ENCODE data around the gene YTHDF2.
"Not testable (repeated sequence)": the region's sequence is repeated elsewhere in the genome, so short reads cannot be mapped to it uniquely, and the experiment has no call there.

The YTHDF2 gene

GRCh38 chr1:28770601-28771165 lies 33.9 kb downstream of the YTHDF2 start:
- no peak overlapping the region for H3K4me3 ChIP-seq (ENCODE audit: insufficient read depth in 1 of 2, low read depth in 1 of 2, low read length in 2 of 2)
- no peak overlapping the region for H3K14ac ChIP-seq (ENCODE audit: low read length in 2 of 2)
- no peak overlapping the region for H3K4me2 ChIP-seq (ENCODE audit: low read length, poor library complexity, severe bottlenecking)
- H2BK5ac ChIP-seq (ENCODE audit: low read depth, low read length, poor library complexity, severe bottlenecking), result no peak overlapping the region
- H2AK5ac ChIP-seq (ENCODE audit: low read length, severe bottlenecking), result no peak overlapping the region
- H2BK12ac ChIP-seq (ENCODE audit: low read length in 2 of 2), result no peak overlapping the region
- WGBS, result 100% methylated on average over 2 of the region's 3 CpGs
- no peak overlapping the region for H4K8ac ChIP-seq (ENCODE audit: low read length)
- no peak for DNase-seq
- no peak overlapping the region for H3K9ac ChIP-seq (ENCODE audit: low read length)
- H4K91ac ChIP-seq (ENCODE audit: low read length), result no peak overlapping the region
- no peak overlapping the region for H3K18ac ChIP-seq (ENCODE audit: low read depth in 1 of 2, low read length in 2 of 2)
- H3K79me1 ChIP-seq (replicated peaks; ENCODE audit: low read length, poor library complexity, severe bottlenecking), result peaks cover 13% of the 10 kb centered on the region
- no peak overlapping the region for H2BK15ac ChIP-seq (ENCODE audit: low read depth, poor library complexity, severe bottlenecking)
- H3K9me3 ChIP-seq (ENCODE audit: control insufficient read depth, low read length), result no peaks in the 10 kb centered on the region
- peaks cover 6% of the 10 kb centered on the region for H3K4me1 ChIP-seq (ENCODE audit: control insufficient read depth, insufficient read depth, low read depth, low read length)
- no peaks in the 10 kb centered on the region for H3K27me3 ChIP-seq (ENCODE audit: control insufficient read depth in 1 of 2, insufficient read depth in 1 of 2, low read length in 2 of 2)
- H3K36me3 ChIP-seq (ENCODE audit: control insufficient read depth in 1 of 2, insufficient read depth in 2 of 2, low read depth in 1 of 2, low read length in 2 of 2), result peaks cover 23 to 64% of the 10 kb centered on the region in 2 experiments
- no peak overlapping the region for H3K27ac ChIP-seq (ENCODE audit: low read length, poor library complexity, severe bottlenecking)
- no peak overlapping the region for H3K23ac ChIP-seq (ENCODE audit: low read length in 2 of 2)
- H3K4ac ChIP-seq (ENCODE audit: low read depth in 1 of 2, low read length in 2 of 2), result no peak overlapping the region
- no peak overlapping the region for H2BK120ac ChIP-seq (ENCODE audit: low read depth, low read length)
- no peak overlapping the region for H2AFZ ChIP-seq (ENCODE audit: low read depth, low read length)

DNA sequence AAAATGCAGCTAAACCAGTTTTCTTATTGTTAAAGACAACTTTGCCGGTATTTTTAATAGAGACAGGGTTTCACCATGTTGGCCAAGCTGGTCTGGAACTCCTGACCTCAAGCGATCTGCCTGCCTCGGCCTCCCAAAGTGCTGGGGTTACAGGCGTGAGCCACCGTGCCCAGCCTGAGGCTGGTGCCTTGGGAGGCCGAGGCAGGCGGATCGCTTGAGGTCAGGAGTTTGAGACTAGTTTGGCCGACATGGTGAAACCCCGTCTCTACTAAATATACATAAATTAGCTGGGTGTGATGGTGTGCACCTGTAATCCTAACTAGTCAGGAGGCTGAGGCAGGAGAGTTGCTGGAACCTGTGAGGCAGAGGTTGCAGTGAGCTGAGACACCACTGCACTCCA lies 35.2 kb downstream of the YTHDF2 start:
- H3K4me3 ChIP-seq (ENCODE audit: insufficient read depth in 1 of 2, low read depth in 1 of 2, low read length in 2 of 2); H3K14ac ChIP-seq (ENCODE audit: low read length in 2 of 2); H3K27ac ChIP-seq (ENCODE audit: low read length, poor library complexity, severe bottlenecking); H2AK5ac ChIP-seq (ENCODE audit: low read length, severe bottlenecking); H3K18ac ChIP-seq (ENCODE audit: low read depth in 1 of 2, low read length in 2 of 2); H3K9me3 ChIP-seq (ENCODE audit: control insufficient read depth, low read length); H2BK12ac ChIP-seq (ENCODE audit: low read length in 2 of 2); H4K8ac ChIP-seq (ENCODE audit: low read length); H3K4ac ChIP-seq (ENCODE audit: low read depth in 1 of 2, low read length in 2 of 2); H3K27me3 ChIP-seq (ENCODE audit: control insufficient read depth in 1 of 2, insufficient read depth in 1 of 2, low read length in 2 of 2); H3K4me1 ChIP-seq (ENCODE audit: control insufficient read depth, insufficient read depth, low read depth, low read length); H4K91ac ChIP-seq (ENCODE audit: low read length); H3K9ac ChIP-seq (ENCODE audit: low read length); H2BK15ac ChIP-seq (ENCODE audit: low read depth, poor library complexity, severe bottlenecking); H3K4me2 ChIP-seq (ENCODE audit: low read length, poor library complexity, severe bottlenecking); H3K23ac ChIP-seq (ENCODE audit: low read length in 2 of 2); H2BK5ac ChIP-seq (ENCODE audit: low read depth, low read length, poor library complexity, severe bottlenecking); DNase-seq; H2BK120ac ChIP-seq (ENCODE audit: low read depth, low read length); H2AFZ ChIP-seq (ENCODE audit: low read depth, low read length): not testable (repeated sequence)
- Histone ChIP-seq H3K79me1 (replicated peaks; ENCODE audit: low read length, poor library complexity, severe bottlenecking) (peaks cover 15% of the 10 kb centered on the region), H3K36me3 (ENCODE audit: control insufficient read depth in 1 of 2, insufficient read depth in 2 of 2, low read depth in 1 of 2, low read length in 2 of 2) (peaks cover 25 to 54% of the 10 kb centered on the region in 2 experiments)
- 96% methylated on average over 7 of the region's 10 CpGs for WGBS

DNA sequence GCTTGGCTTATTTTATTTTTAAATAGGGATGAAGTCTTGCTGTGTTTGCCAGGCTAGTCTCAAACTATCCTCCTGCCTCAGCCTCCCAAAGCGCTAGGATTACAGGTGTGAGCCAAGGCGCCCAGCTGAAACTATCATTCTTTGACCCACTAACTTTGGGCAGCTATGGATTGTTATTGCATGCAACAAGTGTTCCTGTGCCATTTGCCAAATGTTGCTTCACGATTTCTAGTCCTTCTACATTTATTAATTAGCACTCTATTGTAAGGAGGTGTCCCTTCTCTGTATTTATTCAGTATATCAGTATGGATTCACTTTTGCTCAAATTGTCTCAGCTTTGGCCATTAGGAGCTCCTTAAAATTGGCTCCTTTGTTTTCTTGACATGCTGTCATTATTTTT lies 36.4 kb downstream of the YTHDF2 start:
- H2AK5ac ChIP-seq (ENCODE audit: low read length, severe bottlenecking), result no peak overlapping the region
- H2BK5ac ChIP-seq (ENCODE audit: low read depth, low read length, poor library complexity, severe bottlenecking), result no peak overlapping the region
- H3K4ac ChIP-seq (ENCODE audit: low read depth in 1 of 2, low read length in 2 of 2), result no peak overlapping the region
- no peak overlapping the region for H2BK15ac ChIP-seq (ENCODE audit: low read depth, poor library complexity, severe bottlenecking)
- H2BK12ac ChIP-seq (ENCODE audit: low read length in 2 of 2), result no peak overlapping the region
- no peak overlapping the region for H2AFZ ChIP-seq (ENCODE audit: low read depth, low read length)
- no peak overlapping the region for H3K9ac ChIP-seq (ENCODE audit: low read length)
- whole genome bisulfite sequencing, result 100% methylated on average over 3 of the region's 3 CpGs
- H2BK120ac ChIP-seq (ENCODE audit: low read depth, low read length), result no peak overlapping the region
- H3K36me3 ChIP-seq (ENCODE audit: control insufficient read depth in 1 of 2, insufficient read depth in 2 of 2, low read depth in 1 of 2, low read length in 2 of 2), result peaks cover 25 to 54% of the 10 kb centered on the region in 2 experiments
- H3K9me3 ChIP-seq (ENCODE audit: control insufficient read depth, low read length), result no peaks in the 10 kb centered on the region
- no peak overlapping the region for H3K18ac ChIP-seq (ENCODE audit: low read depth in 1 of 2, low read length in 2 of 2)
- H3K23ac ChIP-seq (ENCODE audit: low read length in 2 of 2), result no peak overlapping the region
- no peak overlapping the region for H4K8ac ChIP-seq (ENCODE audit: low read length)
- no peak overlapping the region for H4K91ac ChIP-seq (ENCODE audit: low read length)
- no peak overlapping the region for H3K27ac ChIP-seq (ENCODE audit: low read length, poor library complexity, severe bottlenecking)
- no peak overlapping the region for H3K4me3 ChIP-seq (ENCODE audit: insufficient read depth in 1 of 2, low read depth in 1 of 2, low read length in 2 of 2)
- peaks cover 15% of the 10 kb centered on the region for H3K79me1 ChIP-seq (replicated peaks; ENCODE audit: low read length, poor library complexity, severe bottlenecking)
- peaks cover 6% of the 10 kb centered on the region for H3K4me1 ChIP-seq (ENCODE audit: control insufficient read depth, insufficient read depth, low read depth, low read length)
- H3K14ac ChIP-seq (ENCODE audit: low read length in 2 of 2), result no peak overlapping the region
- no peak overlapping the region for H3K4me2 ChIP-seq (ENCODE audit: low read length, poor library complexity, severe bottlenecking)
- DNase-seq, result no peak
- no peaks in the 10 kb centered on the region for H3K27me3 ChIP-seq (ENCODE audit: control insufficient read depth in 1 of 2, insufficient read depth in 1 of 2, low read length in 2 of 2)

DNA sequence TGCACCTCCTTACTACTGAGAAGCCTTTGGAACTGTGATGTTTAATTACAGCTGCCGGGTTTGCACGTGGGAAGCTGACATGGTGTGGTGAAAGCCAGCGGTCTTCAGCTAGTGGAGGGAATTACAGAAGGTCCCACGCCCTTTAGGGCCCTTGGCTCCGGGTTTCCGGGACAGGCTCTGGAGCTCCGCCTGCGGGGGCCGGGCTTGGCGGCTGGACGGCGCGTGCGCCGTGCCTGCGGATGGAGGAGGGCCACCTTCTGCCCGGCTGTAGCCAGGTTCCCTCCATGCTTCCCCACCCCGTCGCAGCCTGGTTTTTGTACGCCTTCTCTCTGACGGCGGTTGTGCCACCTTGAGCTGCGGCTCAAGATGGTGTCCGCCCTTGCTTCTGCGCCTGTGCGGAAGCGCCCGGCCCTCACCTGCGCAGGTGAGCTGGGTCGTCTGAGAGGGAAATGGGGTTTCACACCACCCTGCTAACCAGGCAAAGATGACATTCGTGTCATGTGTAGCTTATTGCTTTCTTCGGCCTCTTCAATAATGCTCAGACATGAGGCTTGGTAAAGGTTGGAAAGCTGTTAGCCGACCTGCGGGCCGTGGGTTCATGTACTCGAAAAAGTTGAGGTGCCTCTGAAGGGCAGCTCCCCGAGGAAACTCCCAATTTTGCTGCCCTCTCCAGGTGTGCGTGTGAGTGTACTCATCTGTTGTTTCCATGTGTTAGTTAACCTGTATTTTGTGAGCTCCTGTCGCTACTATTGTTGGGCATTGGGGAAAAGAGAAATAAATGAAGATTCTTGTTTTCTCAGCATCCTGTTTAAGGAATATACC lies 38.6 kb downstream of the YTHDF2 start:
- no peaks in the 10 kb centered on the region for H3K9me3 ChIP-seq (ENCODE audit: control insufficient read depth, low read length)
- peaks cover 15% of the 10 kb centered on the region for H3K79me1 ChIP-seq (replicated peaks; ENCODE audit: low read length, poor library complexity, severe bottlenecking)
- 93% methylated on average over 39 of the region's 39 CpGs for WGBS
- H2BK12ac ChIP-seq (ENCODE audit: low read length in 2 of 2), result peak overlapping the region in 1 of 2 experiments; percentile 23
- H3K9ac ChIP-seq (ENCODE audit: low read length), result peak overlapping the region; percentile 81
- H3K4me1 ChIP-seq (ENCODE audit: control insufficient read depth, insufficient read depth, low read depth, low read length), result peaks cover 6% of the 10 kb centered on the region
- H3K27me3 ChIP-seq (ENCODE audit: control insufficient read depth in 1 of 2, insufficient read depth in 1 of 2, low read length in 2 of 2), result no peaks in the 10 kb centered on the region
- no peak overlapping the region for H4K8ac ChIP-seq (ENCODE audit: low read length)
- no peak overlapping the region for H3K4ac ChIP-seq (ENCODE audit: low read depth in 1 of 2, low read length in 2 of 2)
- no peak overlapping the region for H2BK120ac ChIP-seq (ENCODE audit: low read depth, low read length)
- H2BK15ac ChIP-seq (ENCODE audit: low read depth, poor library complexity, severe bottlenecking), result no peak overlapping the region
- no peak overlapping the region for H2AFZ ChIP-seq (ENCODE audit: low read depth, low read length)
- no peak overlapping the region for H2AK5ac ChIP-seq (ENCODE audit: low read length, severe bottlenecking)
- peak overlapping the region in 1 of 2 experiments; percentile 82 for H3K4me3 ChIP-seq (ENCODE audit: insufficient read depth in 1 of 2, low read depth in 1 of 2, low read length in 2 of 2)
- no peak overlapping the region for H3K27ac ChIP-seq (ENCODE audit: low read length, poor library complexity, severe bottlenecking)
- H3K23ac ChIP-seq (ENCODE audit: low read length in 2 of 2), result peak overlapping the region in 1 of 2 experiments; percentile 77
- no peak for DNase-seq
- H3K4me2 ChIP-seq (ENCODE audit: low read length, poor library complexity, severe bottlenecking), result no peak overlapping the region
- no peak overlapping the region for H2BK5ac ChIP-seq (ENCODE audit: low read depth, low read length, poor library complexity, severe bottlenecking)
- H3K14ac ChIP-seq (ENCODE audit: low read length in 2 of 2), result no peak overlapping the region
- H3K36me3 ChIP-seq (ENCODE audit: control insufficient read depth in 1 of 2, insufficient read depth in 2 of 2, low read depth in 1 of 2, low read length in 2 of 2), result peaks cover 23 to 35% of the 10 kb centered on the region in 2 experiments
- H4K91ac ChIP-seq (ENCODE audit: low read length), result no peak overlapping the region
- no peak overlapping the region for H3K18ac ChIP-seq (ENCODE audit: low read depth in 1 of 2, low read length in 2 of 2)
